B cell (primary cell): ENCODE measurements around the gene SDK2.
"Not testable (repeated sequence)": the region's sequence is repeated elsewhere in the genome, so short reads cannot be mapped to it uniquely, and the experiment has no call there.

ENCODE experiments used
- EZH2 ChIP-seq: IDR thresholded peaks from 2 replicates; pipeline ENCODE4 v1.6.1; 2012; ENCODE audit warnings: borderline replicate concordance, low read depth, mild to moderate bottlenecking, moderate library complexity, low read length; ENCODE audit not compliant: insufficient read depth, poor library complexity, severe bottlenecking
- TF ChIP-seq, protein P1 (sequence below): fragments of 200-600 bp; IDR thresholded peaks from one replicate; pipeline ENCODE4 v1.8.0; 2022; ENCODE audit warnings: antibody characterized with exemption, mild to moderate bottlenecking

DNA sequence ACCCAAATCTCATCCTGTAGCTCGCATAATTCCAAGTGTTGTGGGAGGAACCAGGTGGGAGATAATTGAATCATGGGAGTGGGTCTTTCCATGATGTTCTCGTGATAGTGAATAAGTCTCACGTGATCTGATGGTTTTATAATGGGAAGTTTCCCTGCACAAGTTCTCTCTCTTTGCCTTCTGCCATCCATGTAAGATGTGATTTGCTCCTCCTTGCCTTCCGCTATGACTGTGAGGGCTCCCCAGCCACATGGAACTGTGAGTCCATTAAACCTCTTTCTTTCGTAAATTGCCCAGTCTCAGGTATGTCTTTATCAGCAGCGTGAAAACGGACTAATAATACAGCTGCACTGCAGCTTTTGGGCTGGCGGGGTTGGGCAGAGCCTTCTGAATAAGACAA is 171.5 kb downstream of the SDK2 start:
- TF ChIP-seq, protein P1, sequence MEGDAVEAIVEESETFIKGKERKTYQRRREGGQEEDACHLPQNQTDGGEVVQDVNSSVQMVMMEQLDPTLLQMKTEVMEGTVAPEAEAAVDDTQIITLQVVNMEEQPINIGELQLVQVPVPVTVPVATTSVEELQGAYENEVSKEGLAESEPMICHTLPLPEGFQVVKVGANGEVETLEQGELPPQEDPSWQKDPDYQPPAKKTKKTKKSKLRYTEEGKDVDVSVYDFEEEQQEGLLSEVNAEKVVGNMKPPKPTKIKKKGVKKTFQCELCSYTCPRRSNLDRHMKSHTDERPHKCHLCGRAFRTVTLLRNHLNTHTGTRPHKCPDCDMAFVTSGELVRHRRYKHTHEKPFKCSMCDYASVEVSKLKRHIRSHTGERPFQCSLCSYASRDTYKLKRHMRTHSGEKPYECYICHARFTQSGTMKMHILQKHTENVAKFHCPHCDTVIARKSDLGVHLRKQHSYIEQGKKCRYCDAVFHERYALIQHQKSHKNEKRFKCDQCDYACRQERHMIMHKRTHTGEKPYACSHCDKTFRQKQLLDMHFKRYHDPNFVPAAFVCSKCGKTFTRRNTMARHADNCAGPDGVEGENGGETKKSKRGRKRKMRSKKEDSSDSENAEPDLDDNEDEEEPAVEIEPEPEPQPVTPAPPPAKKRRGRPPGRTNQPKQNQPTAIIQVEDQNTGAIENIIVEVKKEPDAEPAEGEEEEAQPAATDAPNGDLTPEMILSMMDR: not testable (repeated sequence)
- TF ChIP-seq EZH2: not testable (repeated sequence)
